ENCODE data around the gene LRRC10B.

- no peak for TF ChIP-seq CTCF (conservative IDR thresholded peaks at IDR 0.05 in 1 of 2, IDR thresholded peaks at IDR 0.05 in 1 of 2; ENCODE audit: extremely low read depth in 1 of 2, insufficient read depth in 1 of 2, low read depth in 1 of 2, low read length in 2 of 2)
- TF ChIP-seq EZH2 (IDR thresholded peaks at IDR 0.05; ENCODE audit: borderline replicate concordance, low read length), result no peak
Measured at GRCh38 chr11:61514050-61514917, 5.7 kb downstream of the LRRC10B start.
